GM23338 (cell line): ENCODE measurements around the gene AAR2. TPM values are rescaled to one million over a fixed set of nuclear protein-coding genes. Genes with fewer than 3 reads are reported as not detected.

ENCODE experiments used
- ATAC-seq: fragments of 200-7000 bp; cut with Tn5 transposase; 3 replicates; pipeline ENCODE4 v1.9.1; 2020
- DNase-seq: peaks from one replicate; pipeline ENCODE4 v3.0.0-alpha.2; 2015; ENCODE audit warnings: low spot score
- H2AFZ ChIP-seq: fragments of 200-600 bp; sonication (generic); 2 replicates; pipeline ENCODE4 v1.8.0; 2016; ENCODE audit warnings: antibody characterized with exemption, mild to moderate bottlenecking, moderate library complexity
- H3F3A ChIP-seq: fragments of 200-600 bp; sonication (generic); replicated peaks from 2 replicates; pipeline ENCODE4 v1.8.0; 2017; ENCODE audit warnings: antibody characterized with exemption, mixed run types, low read depth
- H3K27ac ChIP-seq: fragments of 200-600 bp; sonication (generic); 2 replicates; pipeline ENCODE4 v1.6.1; 2016; ENCODE audit warnings: low read depth
- H3K27me3 ChIP-seq: fragments of 200-600 bp; sonication (generic); 2 replicates; pipeline ENCODE4 v1.8.0; 2016; ENCODE audit warnings: mild to moderate bottlenecking, mixed run types, moderate library complexity; ENCODE audit not compliant: insufficient read depth
- H3K36me3 ChIP-seq: fragments of 200-600 bp; sonication (generic); 2 replicates; pipeline ENCODE4 v1.8.0; 2016; ENCODE audit warnings: mild to moderate bottlenecking; ENCODE audit not compliant: insufficient read depth
- H3K4me1 ChIP-seq: fragments of 200-600 bp; sonication (generic); 2 replicates; pipeline ENCODE4 v1.8.0; 2016; ENCODE audit warnings: mild to moderate bottlenecking, moderate library complexity; ENCODE audit not compliant: insufficient read depth
- H3K4me2 ChIP-seq: fragments of 200-600 bp; sonication (generic); 2 replicates; pipeline ENCODE4 v1.7.1; 2017; ENCODE audit warnings: mixed run types
- H3K4me3 ChIP-seq: fragments of 200-600 bp; sonication (generic); 2 replicates; pipeline ENCODE4 v1.6.1; 2016; ENCODE audit warnings: mixed run types
- H3K79me2 ChIP-seq: fragments of 200-600 bp; sonication (generic); replicated peaks from 2 replicates; pipeline ENCODE4 v1.8.0; 2017; ENCODE audit warnings: mild to moderate bottlenecking; ENCODE audit not compliant: insufficient read depth
- H3K9me2 ChIP-seq: fragments of 200-600 bp; sonication (generic); 2 replicates; pipeline ENCODE4 v1.8.0; 2017; ENCODE audit not compliant: insufficient read depth
- H4K20me1 ChIP-seq: fragments of 200-600 bp; sonication (generic); replicated peaks from 2 replicates; pipeline ENCODE4 v1.8.0; 2017; ENCODE audit warnings: mild to moderate bottlenecking; ENCODE audit not compliant: insufficient read depth
- H3K27ac Mint-ChIP-seq: 2 replicates; pipeline ENCODE4 v1.8.0; 2020; ENCODE audit warnings: inconsistent platforms, mild to moderate bottlenecking, moderate library complexity, mixed read lengths
- H3K27me3 Mint-ChIP-seq: 3 replicates; pipeline ENCODE4 v1.8.0; 2022; ENCODE audit warnings: low read depth, mild to moderate bottlenecking, moderate library complexity, mixed read lengths, inconsistent platforms; ENCODE audit not compliant: insufficient read depth, poor library complexity
- H3K36me3 Mint-ChIP-seq: 3 replicates; pipeline ENCODE4 v1.8.0; 2021; ENCODE audit warnings: low read depth, mild to moderate bottlenecking, inconsistent platforms, moderate library complexity, mixed read lengths
- H3K4me1 Mint-ChIP-seq: 3 replicates; pipeline ENCODE4 v1.8.0; 2020; ENCODE audit warnings: mild to moderate bottlenecking, inconsistent platforms, mixed read lengths
- H3K4me3 Mint-ChIP-seq: 3 replicates; pipeline ENCODE4 v1.8.0; 2021; ENCODE audit warnings: moderate library complexity, mild to moderate bottlenecking, inconsistent platforms, mixed read lengths
- H3K9me3 Mint-ChIP-seq: 3 replicates; pipeline ENCODE4 v1.8.0; 2020; ENCODE audit warnings: moderate library complexity, mild to moderate bottlenecking, inconsistent platforms, mixed read lengths
- CREB1 ChIP-seq: fragments of 250-450 bp; sonication (Bioruptor Pico); IDR thresholded peaks from 2 replicates; pipeline ENCODE4 v1.5.0; 2020; ENCODE audit warnings: low read depth, mild to moderate bottlenecking, moderate library complexity
- EZH2 ChIP-seq: fragments of 200-600 bp; sonication (generic); IDR thresholded peaks from one replicate; pipeline ENCODE4 v1.8.0; 2017; ENCODE audit warnings: antibody characterized with exemption, mild to moderate bottlenecking, low read depth; ENCODE audit not compliant: unreplicated experiment
- EZH2phosphoT487 ChIP-seq: fragments of 200-600 bp; sonication (generic); IDR thresholded peaks from one replicate; pipeline ENCODE4 v1.8.1; 2018; ENCODE audit warnings: antibody characterized with exemption; ENCODE audit not compliant: unreplicated experiment
- JUNB ChIP-seq: IDR thresholded peaks from one replicate; pipeline ENCODE4 v1.6.1; 2016; ENCODE audit warnings: antibody characterized with exemption; ENCODE audit not compliant: unreplicated experiment
- NANOG ChIP-seq: IDR thresholded peaks from 2 replicates; pipeline ENCODE4 v1.6.1; 2016; ENCODE audit warnings: antibody characterized with exemption, borderline replicate concordance
- POLR2AphosphoS5 ChIP-seq: IDR thresholded peaks from 2 replicates; pipeline ENCODE4 v1.6.1; 2016; ENCODE audit warnings: antibody characterized with exemption, low read depth
- STAT1 ChIP-seq: IDR thresholded peaks from one replicate; pipeline ENCODE4 v1.6.1; 2016; ENCODE audit warnings: antibody characterized with exemption; ENCODE audit not compliant: unreplicated experiment
- ZNF114 ChIP-seq: fragments of 250-450 bp; sonication (Bioruptor Pico); IDR thresholded peaks from 2 replicates; pipeline ENCODE4 v1.5.0; 2020; ENCODE audit warnings: mild to moderate bottlenecking, moderate library complexity
- ZNF331 ChIP-seq: fragments of 250-450 bp; sonication (Bioruptor Pico); IDR thresholded peaks from 2 replicates; pipeline ENCODE4 v1.5.0; 2020; ENCODE audit warnings: low read depth, mild to moderate bottlenecking, moderate library complexity
- long read RNA-seq: library from polyadenylated mRNA; unstranded; transcript quantifications from one replicate; pipeline ENCODE4 v2.0.0, GENCODE V29; 2020; ENCODE audit not compliant: unreplicated experiment
- polyA plus RNA-seq: library from polyadenylated mRNA; unstranded; fragments of >200 nt; fragmentation: Nextera tagmentation; extraction: Ambion mirVana; gene quantifications from 2 replicates; pipeline ENCODE4 v1.2.1, GENCODE V29; 2016
- total RNA-seq: library from RNA; depleted of rRNA; stranded (reverse); fragments of >200 nt; shearing (Covaris generic); gene quantifications from 2 replicates; pipeline ENCODE4 v1.2.3, GENCODE V29; 2014; rRNA removed
- TF ChIP-seq, protein P1 (sequence below), 2 experiments: fragments of 200-600 bp in 1 of 2; sonication (generic) in 1 of 2; conservative IDR thresholded peaks; 2 replicates each; pipeline versions ENCODE4 v1.5.1 to v1.6.1; 2016 to 2017; ENCODE audit warnings: antibody characterized with exemption in 2 of 2, low read depth in 2 of 2, mild to moderate bottlenecking in 2 of 2, moderate library complexity in 1 of 2
- TF ChIP-seq, protein P2 (sequence below): IDR thresholded peaks from 2 replicates; pipeline ENCODE4 v1.6.1; 2016; ENCODE audit warnings: antibody characterized with exemption
- TF ChIP-seq, protein P3 (sequence below): fragments of 250-450 bp; sonication (Bioruptor Pico); IDR thresholded peaks from 2 replicates; pipeline ENCODE4 v1.5.0; 2020; ENCODE audit warnings: mild to moderate bottlenecking, moderate library complexity

The AAR2 gene, protein sequence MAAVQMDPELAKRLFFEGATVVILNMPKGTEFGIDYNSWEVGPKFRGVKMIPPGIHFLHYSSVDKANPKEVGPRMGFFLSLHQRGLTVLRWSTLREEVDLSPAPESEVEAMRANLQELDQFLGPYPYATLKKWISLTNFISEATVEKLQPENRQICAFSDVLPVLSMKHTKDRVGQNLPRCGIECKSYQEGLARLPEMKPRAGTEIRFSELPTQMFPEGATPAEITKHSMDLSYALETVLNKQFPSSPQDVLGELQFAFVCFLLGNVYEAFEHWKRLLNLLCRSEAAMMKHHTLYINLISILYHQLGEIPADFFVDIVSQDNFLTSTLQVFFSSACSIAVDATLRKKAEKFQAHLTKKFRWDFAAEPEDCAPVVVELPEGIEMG
- 26.9 and 32.6 TPM in 2 replicates for total RNA-seq
- polyA plus RNA-seq, result 14.6 and 15.8 TPM in 2 replicates
- long read RNA-seq, transcript AAR2-201 (4 exons, 2,430 nt), result major isoform, 15 of 26 reads
- long read RNA-seq, partial matches to known transcripts, result 9 of 26 reads
- long read RNA-seq, other reads (novel, unspliced or antisense), result 2 of 26 reads

DNA sequence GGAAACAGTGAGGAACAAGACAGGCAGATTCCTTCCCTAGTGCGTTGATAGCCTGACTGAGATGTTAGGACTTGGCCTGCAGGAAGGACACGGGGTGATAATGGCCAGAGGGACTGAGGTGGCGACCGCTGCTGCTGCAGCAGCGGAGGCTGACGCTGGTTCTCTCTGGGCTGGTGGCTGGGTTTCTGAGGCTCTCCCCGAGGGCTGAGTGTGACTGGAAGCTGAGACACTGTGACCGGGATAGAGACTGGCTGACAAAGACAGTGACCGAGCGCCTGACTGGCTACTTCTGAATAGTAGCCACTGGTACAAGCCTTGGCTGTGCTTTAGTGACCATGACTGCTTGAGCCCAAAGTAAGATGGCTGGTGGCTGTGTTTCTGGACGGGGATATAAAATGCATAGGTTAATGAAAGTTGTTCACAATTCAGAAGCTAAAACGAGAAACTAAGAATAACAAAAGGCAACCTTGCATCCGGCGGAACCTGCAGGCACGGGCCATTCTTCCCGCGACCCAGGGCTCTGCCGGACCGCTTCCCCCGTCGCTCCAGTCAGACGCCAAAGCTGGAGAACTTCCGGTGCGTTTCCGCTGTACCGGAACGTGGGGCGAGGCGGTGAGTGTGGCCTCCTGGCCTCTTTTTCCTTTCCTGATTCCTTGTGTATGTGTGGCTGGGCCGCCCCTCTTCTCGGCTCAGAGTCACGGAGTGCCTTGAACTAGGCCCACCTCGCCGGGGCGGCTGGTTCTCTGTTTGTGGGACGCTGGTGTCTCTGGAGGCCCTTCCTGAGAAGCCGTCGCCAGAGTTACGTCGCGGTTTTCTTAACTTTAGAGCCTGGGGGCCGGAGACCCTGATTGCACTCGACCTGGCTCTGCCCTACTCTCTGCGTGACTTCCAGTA, at the start of gene AAR2:
AAR2 (plus strand) TSS at position 587 of the 894 bp plus-strand sequence. CDS start 3,391 bp downstream, outside the sequence.
- H3K4me3 Mint-ChIP-seq, result peak within 1 kb of the TSS; percentile 90
- peaks cover 16% of the 10 kb centered on the region; the same call in 2 of the 3 replicates for H3K36me3 Mint-ChIP-seq
- Histone ChIP-seq H4K20me1 (peaks cover 9% of the 10 kb centered on the region), H3F3A (no peaks in the 10 kb centered on the region), H3K4me3 (peak within 1 kb of the TSS; percentile 96), H3K79me2 (peaks cover 36% of the 10 kb centered on the region), H3K27ac (peak within 1 kb of the TSS; percentile 91), H3K4me1 (peaks cover 15% of the 10 kb centered on the region), H3K27me3 (no peaks in the 10 kb centered on the region), H3K4me2 (peak within 1 kb of the TSS; percentile 98), H2AFZ (peak within 1 kb of the TSS; percentile 98), H3K36me3 (no peaks in the 10 kb centered on the region), H3K9me2 (no peaks in the 10 kb centered on the region)
- H3K27me3 Mint-ChIP-seq, result no peaks in the 10 kb centered on the region
- H3K27ac Mint-ChIP-seq, result peak within 1 kb of the TSS; percentile 99
- no peaks in the 10 kb centered on the region; the same call in 2 of the 3 replicates for H3K9me3 Mint-ChIP-seq
- DNase-seq (peak; percentile 93), ATAC-seq (peak; percentile 97)
- TF ChIP-seq, protein P1, sequence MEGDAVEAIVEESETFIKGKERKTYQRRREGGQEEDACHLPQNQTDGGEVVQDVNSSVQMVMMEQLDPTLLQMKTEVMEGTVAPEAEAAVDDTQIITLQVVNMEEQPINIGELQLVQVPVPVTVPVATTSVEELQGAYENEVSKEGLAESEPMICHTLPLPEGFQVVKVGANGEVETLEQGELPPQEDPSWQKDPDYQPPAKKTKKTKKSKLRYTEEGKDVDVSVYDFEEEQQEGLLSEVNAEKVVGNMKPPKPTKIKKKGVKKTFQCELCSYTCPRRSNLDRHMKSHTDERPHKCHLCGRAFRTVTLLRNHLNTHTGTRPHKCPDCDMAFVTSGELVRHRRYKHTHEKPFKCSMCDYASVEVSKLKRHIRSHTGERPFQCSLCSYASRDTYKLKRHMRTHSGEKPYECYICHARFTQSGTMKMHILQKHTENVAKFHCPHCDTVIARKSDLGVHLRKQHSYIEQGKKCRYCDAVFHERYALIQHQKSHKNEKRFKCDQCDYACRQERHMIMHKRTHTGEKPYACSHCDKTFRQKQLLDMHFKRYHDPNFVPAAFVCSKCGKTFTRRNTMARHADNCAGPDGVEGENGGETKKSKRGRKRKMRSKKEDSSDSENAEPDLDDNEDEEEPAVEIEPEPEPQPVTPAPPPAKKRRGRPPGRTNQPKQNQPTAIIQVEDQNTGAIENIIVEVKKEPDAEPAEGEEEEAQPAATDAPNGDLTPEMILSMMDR (conservative IDR thresholded peaks at IDR 0.05; ENCODE audit: low read depth in 2 of 2), result no peak
- TF ChIP-seq, protein P2, sequence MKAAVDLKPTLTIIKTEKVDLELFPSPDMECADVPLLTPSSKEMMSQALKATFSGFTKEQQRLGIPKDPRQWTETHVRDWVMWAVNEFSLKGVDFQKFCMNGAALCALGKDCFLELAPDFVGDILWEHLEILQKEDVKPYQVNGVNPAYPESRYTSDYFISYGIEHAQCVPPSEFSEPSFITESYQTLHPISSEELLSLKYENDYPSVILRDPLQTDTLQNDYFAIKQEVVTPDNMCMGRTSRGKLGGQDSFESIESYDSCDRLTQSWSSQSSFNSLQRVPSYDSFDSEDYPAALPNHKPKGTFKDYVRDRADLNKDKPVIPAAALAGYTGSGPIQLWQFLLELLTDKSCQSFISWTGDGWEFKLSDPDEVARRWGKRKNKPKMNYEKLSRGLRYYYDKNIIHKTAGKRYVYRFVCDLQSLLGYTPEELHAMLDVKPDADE, result peak; percentile 75
- TF ChIP-seq, protein P3, sequence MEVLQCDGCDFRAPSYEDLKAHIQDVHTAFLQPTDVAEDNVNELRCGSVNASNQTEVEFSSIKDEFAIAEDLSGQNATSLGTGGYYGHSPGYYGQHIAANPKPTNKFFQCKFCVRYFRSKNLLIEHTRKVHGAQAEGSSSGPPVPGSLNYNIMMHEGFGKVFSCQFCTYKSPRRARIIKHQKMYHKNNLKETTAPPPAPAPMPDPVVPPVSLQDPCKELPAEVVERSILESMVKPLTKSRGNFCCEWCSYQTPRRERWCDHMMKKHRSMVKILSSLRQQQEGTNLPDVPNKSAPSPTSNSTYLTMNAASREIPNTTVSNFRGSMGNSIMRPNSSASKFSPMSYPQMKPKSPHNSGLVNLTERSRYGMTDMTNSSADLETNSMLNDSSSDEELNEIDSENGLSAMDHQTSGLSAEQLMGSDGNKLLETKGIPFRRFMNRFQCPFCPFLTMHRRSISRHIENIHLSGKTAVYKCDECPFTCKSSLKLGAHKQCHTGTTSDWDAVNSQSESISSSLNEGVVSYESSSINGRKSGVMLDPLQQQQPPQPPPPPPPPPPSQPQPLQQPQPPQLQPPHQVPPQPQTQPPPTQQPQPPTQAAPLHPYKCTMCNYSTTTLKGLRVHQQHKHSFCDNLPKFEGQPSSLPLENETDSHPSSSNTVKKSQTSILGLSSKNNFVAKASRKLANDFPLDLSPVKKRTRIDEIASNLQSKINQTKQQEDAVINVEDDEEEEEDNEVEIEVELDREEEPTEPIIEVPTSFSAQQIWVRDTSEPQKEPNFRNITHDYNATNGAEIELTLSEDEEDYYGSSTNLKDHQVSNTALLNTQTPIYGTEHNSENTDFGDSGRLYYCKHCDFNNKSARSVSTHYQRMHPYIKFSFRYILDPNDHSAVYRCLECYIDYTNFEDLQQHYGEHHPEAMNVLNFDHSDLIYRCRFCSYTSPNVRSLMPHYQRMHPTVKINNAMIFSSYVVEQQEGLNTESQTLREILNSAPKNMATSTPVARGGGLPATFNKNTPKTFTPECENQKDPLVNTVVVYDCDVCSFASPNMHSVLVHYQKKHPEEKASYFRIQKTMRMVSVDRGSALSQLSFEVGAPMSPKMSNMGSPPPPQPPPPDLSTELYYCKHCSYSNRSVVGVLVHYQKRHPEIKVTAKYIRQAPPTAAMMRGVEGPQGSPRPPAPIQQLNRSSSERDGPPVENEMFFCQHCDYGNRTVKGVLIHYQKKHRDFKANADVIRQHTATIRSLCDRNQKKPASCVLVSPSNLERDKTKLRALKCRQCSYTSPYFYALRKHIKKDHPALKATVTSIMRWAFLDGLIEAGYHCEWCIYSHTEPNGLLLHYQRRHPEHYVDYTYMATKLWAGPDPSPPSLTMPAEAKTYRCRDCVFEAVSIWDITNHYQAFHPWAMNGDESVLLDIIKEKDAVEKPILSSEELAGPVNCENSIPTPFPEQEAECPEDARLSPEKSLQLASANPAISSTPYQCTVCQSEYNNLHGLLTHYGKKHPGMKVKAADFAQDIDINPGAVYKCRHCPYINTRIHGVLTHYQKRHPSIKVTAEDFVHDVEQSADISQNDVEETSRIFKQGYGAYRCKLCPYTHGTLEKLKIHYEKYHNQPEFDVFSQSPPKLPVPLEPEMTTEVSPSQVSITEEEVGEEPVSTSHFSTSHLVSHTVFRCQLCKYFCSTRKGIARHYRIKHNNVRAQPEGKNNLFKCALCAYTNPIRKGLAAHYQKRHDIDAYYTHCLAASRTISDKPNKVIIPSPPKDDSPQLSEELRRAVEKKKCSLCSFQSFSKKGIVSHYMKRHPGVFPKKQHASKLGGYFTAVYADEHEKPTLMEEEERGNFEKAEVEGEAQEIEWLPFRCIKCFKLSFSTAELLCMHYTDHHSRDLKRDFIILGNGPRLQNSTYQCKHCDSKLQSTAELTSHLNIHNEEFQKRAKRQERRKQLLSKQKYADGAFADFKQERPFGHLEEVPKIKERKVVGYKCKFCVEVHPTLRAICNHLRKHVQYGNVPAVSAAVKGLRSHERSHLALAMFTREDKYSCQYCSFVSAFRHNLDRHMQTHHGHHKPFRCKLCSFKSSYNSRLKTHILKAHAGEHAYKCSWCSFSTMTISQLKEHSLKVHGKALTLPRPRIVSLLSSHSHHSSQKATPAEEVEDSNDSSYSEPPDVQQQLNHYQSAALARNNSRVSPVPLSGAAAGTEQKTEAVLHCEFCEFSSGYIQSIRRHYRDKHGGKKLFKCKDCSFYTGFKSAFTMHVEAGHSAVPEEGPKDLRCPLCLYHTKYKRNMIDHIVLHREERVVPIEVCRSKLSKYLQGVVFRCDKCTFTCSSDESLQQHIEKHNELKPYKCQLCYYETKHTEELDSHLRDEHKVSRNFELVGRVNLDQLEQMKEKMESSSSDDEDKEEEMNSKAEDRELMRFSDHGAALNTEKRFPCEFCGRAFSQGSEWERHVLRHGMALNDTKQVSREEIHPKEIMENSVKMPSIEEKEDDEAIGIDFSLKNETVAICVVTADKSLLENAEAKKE (CRISPR knock-in tag), result no peak
- TF ChIP-seq NANOG (no peak; the same call in 1 of the 2 replicates), CREB1 (peak; percentile 81), POLR2AphosphoS5 (peak; percentile 83), EZH2phosphoT487 (no peak), ZNF331 (CRISPR knock-in tag) (no peak), ZNF114 (CRISPR knock-in tag) (no peak), JUNB (no peak), STAT1 (no peak), EZH2 (no peak)
- H3K4me1 Mint-ChIP-seq, result peaks cover 13% of the 10 kb centered on the region
